NT2/D1 (cell line): Measurements from ENCODE around the gene MYOT.

ENCODE experiments used
- DNase-seq: peaks from one replicate; pipeline ENCODE4 v3.0.0-alpha.2; 2011; ENCODE audit warnings: low read depth, low spot score
- H3K27me3 ChIP-seq: 2 replicates; pipeline ENCODE4 v1.6.0; 2011; ENCODE audit warnings: mild to moderate bottlenecking; ENCODE audit not compliant: insufficient read length, insufficient read depth
- H3K36me3 ChIP-seq: 2 replicates; pipeline ENCODE4 v1.6.1; 2011; ENCODE audit warnings: mild to moderate bottlenecking, low read length, mixed read lengths; ENCODE audit not compliant: insufficient read depth, insufficient read length
- H3K4me1 ChIP-seq: 2 replicates; pipeline ENCODE4 v1.5.1; 2011; ENCODE audit not compliant: insufficient read depth, insufficient read length
- H3K4me3 ChIP-seq: 2 replicates; pipeline ENCODE4 v1.5.1; 2011; ENCODE audit warnings: low read depth; ENCODE audit not compliant: insufficient read length
- H3K9ac ChIP-seq: 2 replicates; pipeline ENCODE4 v1.6.0; 2011; ENCODE audit warnings: low read depth; ENCODE audit not compliant: insufficient read length
- H3K9me3 ChIP-seq: 2 replicates; pipeline ENCODE4 v1.5.1; 2011; ENCODE audit warnings: mild to moderate bottlenecking, low read length; ENCODE audit not compliant: insufficient read depth
- SUZ12 ChIP-seq: IDR thresholded peaks from 2 replicates; pipeline ENCODE4 v1.6.1; 2011; ENCODE audit not compliant: insufficient read length, insufficient read depth; ENCODE audit errors: extremely low read depth
- YY1 ChIP-seq: IDR thresholded peaks from 2 replicates; pipeline ENCODE4 v1.6.1; 2011; ENCODE audit not compliant: insufficient read length, insufficient read depth
- ZNF274 ChIP-seq: IDR thresholded peaks from 2 replicates; pipeline ENCODE4 v1.6.1; 2011; ENCODE audit warnings: mild to moderate bottlenecking, low read depth, low read length

Gene MYOT

GRCh38 chr5:137831105-137831504 lies 36.6 kb upstream of the MYOT start:
- TF ChIP-seq YY1, result no peak
- no peak for TF ChIP-seq ZNF274
- no peak for TF ChIP-seq SUZ12
- no peak for DNase-seq
- H3K4me1 ChIP-seq, result no peaks in the 10 kb centered on the region
- no peaks in the 10 kb centered on the region for H3K9me3 ChIP-seq
- no peaks in the 10 kb centered on the region for H3K27me3 ChIP-seq
- no peak overlapping the region for H3K4me3 ChIP-seq
- no peak overlapping the region for H3K9ac ChIP-seq
- no peaks in the 10 kb centered on the region for H3K36me3 ChIP-seq

GRCh38 chr5:137831526-137831925 lies 36.1 kb upstream of the MYOT start:
- no peaks in the 10 kb centered on the region for H3K27me3 ChIP-seq
- H3K9ac ChIP-seq, result no peak overlapping the region
- H3K4me3 ChIP-seq, result no peak overlapping the region
- DNase-seq, result no peak
- no peaks in the 10 kb centered on the region for H3K9me3 ChIP-seq
- H3K4me1 ChIP-seq, result no peaks in the 10 kb centered on the region
- H3K36me3 ChIP-seq, result no peaks in the 10 kb centered on the region
- TF ChIP-seq SUZ12, result no peak
- no peak for TF ChIP-seq YY1
- TF ChIP-seq ZNF274, result no peak

GRCh38 chr5:137832416-137832815 lies 35.2 kb upstream of the MYOT start:
- Histone ChIP-seq H3K36me3 (no peaks in the 10 kb centered on the region), H3K9ac (no peak overlapping the region), H3K9me3 (no peaks in the 10 kb centered on the region), H3K4me3 (no peak overlapping the region), H3K4me1 (no peaks in the 10 kb centered on the region), H3K27me3 (no peaks in the 10 kb centered on the region)
- DNase-seq, result no peak
- no peak for TF ChIP-seq ZNF274
- TF ChIP-seq YY1, result no peak
- no peak for TF ChIP-seq SUZ12

- no peak for DNase-seq
- TF ChIP-seq ZNF274 (no peak), YY1 (no peak), SUZ12 (no peak)
- H3K4me3 ChIP-seq, result no peak overlapping the region
These were observed 34.2 kb upstream of the MYOT start for GRCh38 chr5:137833463-137833862.

GRCh38 chr5:137834498-137835049 lies 33.1 kb upstream of the MYOT start:
- TF ChIP-seq ZNF274 (no peak), SUZ12 (no peak), YY1 (no peak)
- no peaks in the 10 kb centered on the region for H3K27me3 ChIP-seq
- H3K36me3 ChIP-seq, result no peaks in the 10 kb centered on the region
- no peak for DNase-seq
- H3K9me3 ChIP-seq, result no peaks in the 10 kb centered on the region
- no peak overlapping the region for H3K4me3 ChIP-seq
- no peak overlapping the region for H3K9ac ChIP-seq
- H3K4me1 ChIP-seq, result no peaks in the 10 kb centered on the region

More at GRCh38 chr5:137833463-137833862, 34.2 kb upstream of the MYOT start:
- Histone ChIP-seq H3K4me1 (no peaks in the 10 kb centered on the region), H3K9me3 (no peaks in the 10 kb centered on the region), H3K36me3 (no peaks in the 10 kb centered on the region), H3K27me3 (no peaks in the 10 kb centered on the region), H3K9ac (no peak overlapping the region)

- Histone ChIP-seq H3K27me3 (no peaks in the 10 kb centered on the region), H3K4me3 (no peak overlapping the region), H3K9me3 (no peaks in the 10 kb centered on the region), H3K4me1 (no peaks in the 10 kb centered on the region), H3K36me3 (no peaks in the 10 kb centered on the region), H3K9ac (no peak overlapping the region)
- DNase-seq, result no peak
- no peak for TF ChIP-seq YY1
- no peak for TF ChIP-seq ZNF274
- TF ChIP-seq SUZ12, result no peak
These were observed 31.4 kb upstream of the MYOT start for GRCh38 chr5:137836298-137836697.

- Histone ChIP-seq H3K9me3 (no peaks in the 10 kb centered on the region), H3K9ac (no peak overlapping the region)
- TF ChIP-seq ZNF274 (no peak), YY1 (no peak), SUZ12 (no peak)
These were observed 30.7 kb upstream of the MYOT start for GRCh38 chr5:137836997-137837396.

GRCh38 chr5:137837491-137838394 lies 29.9 kb upstream of the MYOT start:
- Histone ChIP-seq H3K36me3 (no peaks in the 10 kb centered on the region), H3K9me3 (no peaks in the 10 kb centered on the region), H3K9ac (no peak overlapping the region), H3K4me3 (no peak overlapping the region), H3K27me3 (no peaks in the 10 kb centered on the region), H3K4me1 (no peaks in the 10 kb centered on the region)
- no peak for TF ChIP-seq ZNF274
- no peak for DNase-seq

More at GRCh38 chr5:137836997-137837396, 30.7 kb upstream of the MYOT start:
- H3K4me3 ChIP-seq, result no peak overlapping the region
- no peaks in the 10 kb centered on the region for H3K36me3 ChIP-seq
- no peak for DNase-seq
- H3K27me3 ChIP-seq, result no peaks in the 10 kb centered on the region
- H3K4me1 ChIP-seq, result no peaks in the 10 kb centered on the region
